Measurements from ENCODE around the gene C9orf153. TPM values are rescaled to one million over a fixed set of nuclear protein-coding genes. Genes with fewer than 3 reads are reported as not detected.

C9orf153 gene
- total RNA-seq, 4 donors from 2014 or later, result 0.66 to 2.9 (median 1.2) TPM

DNA sequence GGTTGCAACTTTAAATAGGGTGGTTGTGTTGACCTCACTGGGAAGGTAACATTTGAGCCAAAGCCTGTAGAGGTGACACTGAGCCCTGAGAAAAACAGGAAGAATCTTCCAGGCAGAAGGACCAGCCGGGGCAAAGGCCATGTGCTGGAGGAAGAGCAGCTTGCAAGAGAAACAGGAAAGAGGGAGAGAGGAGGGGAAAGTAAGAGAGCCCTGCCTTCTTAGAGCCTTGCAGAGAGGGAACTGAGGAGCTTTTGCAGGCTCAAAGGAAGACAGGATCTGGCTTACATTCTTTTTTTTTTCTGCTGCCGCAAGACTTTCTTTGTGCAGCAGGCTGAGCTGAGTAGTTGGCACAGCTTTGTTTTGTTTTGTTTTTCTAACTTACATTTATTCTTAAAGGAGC lies 17.4 kb downstream of the C9orf153 start:
- 11 to 17% methylated on average over 2 of the region's 2 CpGs for WGBS, 2 donors
- DNase-seq (ENCODE audit: low spot score in 2 of 2), result no peak
- H3K9me3 ChIP-seq, result no peaks in the 10 kb centered on the region
- H3K4me1 ChIP-seq, result peaks cover 0 to 14% (median 0%) of the 10 kb centered on the region in 4 donors
- no peaks in the 10 kb centered on the region for H3K27me3 ChIP-seq
- no peak overlapping the region for H3K27ac ChIP-seq
- H3K36me3 ChIP-seq, result no peaks in the 10 kb centered on the region
- H3K4me3 ChIP-seq, result no peak overlapping the region
- TF ChIP-seq POLR2A (IDR thresholded peaks at IDR 0.05) (no peak), CTCF (IDR thresholded peaks at IDR 0.05) (no peak), EP300 (IDR thresholded peaks at IDR 0.05) (no peak)

GRCh38 chr9:86241216-86241615 lies 18.2 kb downstream of the C9orf153 start:
- no peak for DNase-seq (ENCODE audit: low spot score in 2 of 2)
- Histone ChIP-seq H3K36me3 (no peaks in the 10 kb centered on the region), H3K27ac (no peak overlapping the region), H3K9me3 (no peaks in the 10 kb centered on the region), H3K4me1 (peaks cover 0 to 11% (median 0%) of the 10 kb centered on the region in 4 donors), H3K27me3 (no peaks in the 10 kb centered on the region), H3K4me3 (no peak overlapping the region)
- TF ChIP-seq POLR2A (IDR thresholded peaks at IDR 0.05) (no peak), EP300 (IDR thresholded peaks at IDR 0.05) (no peak), CTCF (IDR thresholded peaks at IDR 0.05) (no peak)
- 83% methylated on average over 7 of the region's 7 CpGs for WGBS, 2 donors

GRCh38 chr9:86238861-86239770 lies 20.3 kb downstream of the C9orf153 start:
- H3K36me3 ChIP-seq, result no peaks in the 10 kb centered on the region
- no peak overlapping the region for H3K4me3 ChIP-seq
- 58 to 70% methylated on average over 10 of the region's 10 CpGs for WGBS, 2 donors
- no peak overlapping the region for H3K27ac ChIP-seq
- H3K9me3 ChIP-seq, result no peaks in the 10 kb centered on the region
- H3K27me3 ChIP-seq, result no peaks in the 10 kb centered on the region
- TF ChIP-seq POLR2A (IDR thresholded peaks at IDR 0.05) (no peak), CTCF (IDR thresholded peaks at IDR 0.05) (no peak), EP300 (IDR thresholded peaks at IDR 0.05) (no peak)
- DNase-seq (ENCODE audit: low spot score in 2 of 2), result no peak
- peaks cover 0 to 11% (median 0%) of the 10 kb centered on the region in 4 donors for H3K4me1 ChIP-seq

- TF ChIP-seq POLR2A (IDR thresholded peaks at IDR 0.05), result no peak
- TF ChIP-seq CTCF (IDR thresholded peaks at IDR 0.05), result no peak
- no peak for DNase-seq (ENCODE audit: low spot score in 2 of 2)
- H3K27me3 ChIP-seq, result no peaks in the 10 kb centered on the region
- H3K27ac ChIP-seq, result no peak overlapping the region
- no peak overlapping the region for H3K4me3 ChIP-seq
- H3K4me1 ChIP-seq, result no peaks in the 10 kb centered on the region
- peaks cover 0 to 4% (median 0%) of the 10 kb centered on the region in 3 donors for H3K36me3 ChIP-seq
- WGBS, 2 donors, result 77 to 82% methylated on average over 2 of the region's 2 CpGs
- no peaks in the 10 kb centered on the region for H3K9me3 ChIP-seq
These were observed 28.6 kb downstream of the C9orf153 start for GRCh38 chr9:86230858-86231257.

- no peak overlapping the region for H3K4me3 ChIP-seq
- no peaks in the 10 kb centered on the region for H3K4me1 ChIP-seq
- H3K36me3 ChIP-seq, result peaks cover 0 to 4% (median 0%) of the 10 kb centered on the region in 3 donors
- H3K9me3 ChIP-seq, result no peaks in the 10 kb centered on the region
- 86 to 88% methylated on average over 4 of the region's 4 CpGs for WGBS, 2 donors
- no peaks in the 10 kb centered on the region for H3K27me3 ChIP-seq
- TF ChIP-seq POLR2A (IDR thresholded peaks at IDR 0.05) (no peak), CTCF (IDR thresholded peaks at IDR 0.05) (no peak), EP300 (IDR thresholded peaks at IDR 0.05) (no peak)
- DNase-seq (ENCODE audit: low spot score in 2 of 2), result no peak
- H3K27ac ChIP-seq, result no peak overlapping the region
These were observed 36.8 kb downstream of the C9orf153 start for GRCh38 chr9:86222667-86223066.

All from tibial nerve (tissue), 4 donors.